Measurements from ENCODE around the gene GXYLT2. TPM values are rescaled to one million over a fixed set of nuclear protein-coding genes. Genes with fewer than 3 reads are reported as not detected.

GXYLT2 gene
- total and polyA plus RNA-seq, 2 of the 13 experiments (the other 11 are each of a cell fraction or from before 2014, with no cell fraction given), result 4.3 to 6.9 TPM

DNA sequence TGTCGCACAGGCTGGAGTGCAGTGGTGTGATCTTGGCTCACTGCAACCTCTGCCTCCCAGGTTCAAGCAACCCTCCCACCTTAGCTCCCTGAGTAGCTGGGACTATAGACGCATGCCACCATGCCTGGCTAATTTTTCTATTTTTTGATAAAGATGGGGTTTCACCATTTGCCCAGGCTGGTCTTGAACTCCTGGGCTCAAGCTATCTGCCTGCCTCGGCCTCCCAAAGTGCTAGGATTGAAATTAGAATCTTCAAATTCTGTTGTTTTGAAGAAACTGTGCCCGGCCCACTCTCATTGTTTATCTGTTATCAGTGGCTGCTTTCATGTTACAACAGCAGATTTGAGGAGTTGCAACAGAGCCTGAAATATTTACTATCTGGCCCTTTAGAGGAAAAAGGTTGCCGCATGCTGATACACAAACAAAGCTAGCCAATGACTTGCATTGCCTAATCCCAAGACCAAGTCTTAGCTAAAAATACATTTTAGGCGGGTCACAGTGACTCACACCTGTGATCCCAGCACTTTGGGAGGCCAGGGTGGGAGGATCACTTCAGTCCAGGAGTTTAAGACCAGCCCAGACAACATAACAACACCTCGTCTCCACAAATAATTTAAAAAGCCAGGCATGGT, 65.6 kb downstream of the GXYLT2 start (continued):
- TF ChIP-seq POGZ (CRISPR knock-in tag; IDR thresholded peaks at IDR 0.05) (peak; percentile 82), HOXA3 (CRISPR knock-in tag; IDR thresholded peaks at IDR 0.05) (peak; percentile 74; the same call in 1 of the 2 replicates), SATB2 (CRISPR knock-in tag; IDR thresholded peaks at IDR 0.05) (no peak), ATRX (CRISPR knock-in tag; IDR thresholded peaks at IDR 0.05; ENCODE audit: borderline replicate concordance) (no peak), MED13 (CRISPR knock-in tag; IDR thresholded peaks at IDR 0.05) (peak; percentile 84), NFATC3 (CRISPR knock-in tag; IDR thresholded peaks at IDR 0.05) (no peak), ZC3H4 (CRISPR knock-in tag; IDR thresholded peaks at IDR 0.05; ENCODE audit: borderline replicate concordance) (no peak), ZNF124 (CRISPR knock-in tag; IDR thresholded peaks at IDR 0.05) (no peak), RFX3 (CRISPR knock-in tag; IDR thresholded peaks at IDR 0.05) (no peak), BORCS8-MEF2B (CRISPR knock-in tag; IDR thresholded peaks at IDR 0.05) (peak; percentile 55; the same call in 1 of the 2 replicates), ZNF354B (CRISPR knock-in tag; IDR thresholded peaks at IDR 0.05) (no peak), AHR (CRISPR knock-in tag; IDR thresholded peaks at IDR 0.05) (no peak), EEA1 (CRISPR knock-in tag; IDR thresholded peaks at IDR 0.05; ENCODE audit: borderline replicate concordance) (no peak), ZNF563 (CRISPR knock-in tag; IDR thresholded peaks at IDR 0.05) (peak; percentile 49; the same call in 1 of the 2 replicates), NFIB (CRISPR knock-in tag; IDR thresholded peaks at IDR 0.05; ENCODE audit: borderline replicate concordance) (no peak), BCL6 (CRISPR knock-in tag; IDR thresholded peaks at IDR 0.05) (peak; percentile 81), ZSCAN30 (CRISPR knock-in tag; IDR thresholded peaks at IDR 0.05) (no peak), NFKBIZ (CRISPR knock-in tag; IDR thresholded peaks at IDR 0.05) (peak; percentile 91; the same call in 1 of the 2 replicates)
- TF ChIP-seq, protein P1, sequence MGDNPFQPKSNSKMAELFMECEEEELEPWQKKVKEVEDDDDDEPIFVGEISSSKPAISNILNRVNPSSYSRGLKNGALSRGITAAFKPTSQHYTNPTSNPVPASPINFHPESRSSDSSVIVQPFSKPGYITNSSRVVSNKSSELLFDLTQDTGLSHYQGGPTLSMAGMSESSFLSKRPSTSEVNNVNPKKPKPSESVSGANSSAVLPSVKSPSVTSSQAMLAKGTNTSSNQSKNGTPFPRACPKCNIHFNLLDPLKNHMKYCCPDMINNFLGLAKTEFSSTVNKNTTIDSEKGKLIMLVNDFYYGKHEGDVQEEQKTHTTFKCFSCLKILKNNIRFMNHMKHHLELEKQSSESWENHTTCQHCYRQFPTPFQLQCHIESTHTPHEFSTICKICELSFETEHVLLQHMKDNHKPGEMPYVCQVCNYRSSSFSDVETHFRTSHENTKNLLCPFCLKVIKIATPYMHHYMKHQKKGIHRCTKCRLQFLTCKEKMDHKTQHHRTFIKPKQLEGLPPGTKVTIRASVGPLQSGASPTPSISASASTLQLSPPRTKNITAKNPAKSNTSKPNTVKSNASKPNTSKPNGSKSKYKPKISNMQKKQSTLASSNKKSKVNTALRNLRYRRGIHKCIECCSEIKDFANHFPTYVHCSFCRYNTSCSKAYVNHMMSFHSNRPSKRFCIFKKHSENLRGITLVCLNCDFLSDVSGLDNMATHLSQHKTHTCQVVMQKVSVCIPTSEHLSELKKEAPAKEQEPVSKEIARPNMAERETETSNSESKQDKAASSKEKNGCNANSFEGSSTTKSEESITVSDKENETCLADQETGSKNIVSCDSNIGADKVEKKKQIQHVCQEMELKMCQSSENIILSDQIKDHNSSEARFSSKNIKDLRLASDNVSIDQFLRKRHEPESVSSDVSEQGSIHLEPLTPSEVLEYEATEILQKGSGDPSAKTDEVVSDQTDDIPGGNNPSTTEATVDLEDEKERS (CRISPR knock-in tag; IDR thresholded peaks at IDR 0.05), result peak; percentile 92
- TF ChIP-seq, protein P2, sequence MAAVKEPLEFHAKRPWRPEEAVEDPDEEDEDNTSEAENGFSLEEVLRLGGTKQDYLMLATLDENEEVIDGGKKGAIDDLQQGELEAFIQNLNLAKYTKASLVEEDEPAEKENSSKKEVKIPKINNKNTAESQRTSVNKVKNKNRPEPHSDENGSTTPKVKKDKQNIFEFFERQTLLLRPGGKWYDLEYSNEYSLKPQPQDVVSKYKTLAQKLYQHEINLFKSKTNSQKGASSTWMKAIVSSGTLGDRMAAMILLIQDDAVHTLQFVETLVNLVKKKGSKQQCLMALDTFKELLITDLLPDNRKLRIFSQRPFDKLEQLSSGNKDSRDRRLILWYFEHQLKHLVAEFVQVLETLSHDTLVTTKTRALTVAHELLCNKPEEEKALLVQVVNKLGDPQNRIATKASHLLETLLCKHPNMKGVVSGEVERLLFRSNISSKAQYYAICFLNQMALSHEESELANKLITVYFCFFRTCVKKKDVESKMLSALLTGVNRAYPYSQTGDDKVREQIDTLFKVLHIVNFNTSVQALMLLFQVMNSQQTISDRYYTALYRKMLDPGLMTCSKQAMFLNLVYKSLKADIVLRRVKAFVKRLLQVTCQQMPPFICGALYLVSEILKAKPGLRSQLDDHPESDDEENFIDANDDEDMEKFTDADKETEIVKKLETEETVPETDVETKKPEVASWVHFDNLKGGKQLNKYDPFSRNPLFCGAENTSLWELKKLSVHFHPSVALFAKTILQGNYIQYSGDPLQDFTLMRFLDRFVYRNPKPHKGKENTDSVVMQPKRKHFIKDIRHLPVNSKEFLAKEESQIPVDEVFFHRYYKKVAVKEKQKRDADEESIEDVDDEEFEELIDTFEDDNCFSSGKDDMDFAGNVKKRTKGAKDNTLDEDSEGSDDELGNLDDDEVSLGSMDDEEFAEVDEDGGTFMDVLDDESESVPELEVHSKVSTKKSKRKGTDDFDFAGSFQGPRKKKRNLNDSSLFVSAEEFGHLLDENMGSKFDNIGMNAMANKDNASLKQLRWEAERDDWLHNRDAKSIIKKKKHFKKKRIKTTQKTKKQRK (IDR thresholded peaks at IDR 0.05; ENCODE audit: low read length), result no peak

Measured in HepG2 (cell line).